GM03348 (cell line): ENCODE data around the gene PLPPR2.
A peak's percentile ranks its signal among the peaks of the same experiment; 100 is the strongest.
"Not testable (repeated sequence)": the region's sequence is repeated elsewhere in the genome, so short reads cannot be mapped to it uniquely, and the experiment has no call there.

Experiments used
- DNase-seq: peaks from one replicate; pipeline ENCODE4 v3.0.0; 2012; ENCODE audit warnings: low spot score

Gene PLPPR2

DNA sequence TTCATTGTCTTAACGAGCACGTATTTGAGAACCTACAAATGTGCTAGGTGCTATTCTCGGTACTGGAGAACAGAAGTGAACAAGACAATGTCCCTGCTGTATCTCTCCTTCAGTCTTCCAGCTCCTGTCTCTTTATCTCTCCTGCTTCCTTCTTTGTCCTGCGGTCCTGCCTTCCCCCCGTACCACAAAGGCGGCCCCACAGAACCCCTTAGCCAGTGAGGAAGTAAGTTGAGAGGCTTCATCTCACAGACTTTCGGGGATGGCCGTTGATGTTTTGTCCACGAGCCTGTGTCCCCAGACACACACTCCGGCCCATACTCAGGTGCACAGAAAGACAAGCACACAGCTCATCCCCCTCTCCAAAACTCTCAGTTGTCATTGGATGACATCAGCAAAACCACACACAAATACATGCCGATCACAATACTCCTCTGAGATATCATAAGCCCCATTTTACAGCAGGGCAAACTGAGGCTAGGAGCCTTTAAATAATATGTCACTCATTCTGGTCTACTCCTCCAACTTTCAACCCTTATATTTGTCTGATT, 18.7 kb downstream of the PLPPR2 start:
- no peak for DNase-seq

- peak; percentile 99 for DNase-seq
Measured at GRCh38 chr19:11374433-11375142, 19.4 kb downstream of the PLPPR2 start, which contains the start of gene SWSAP1. Gene SWSAP1, plus strand, starts transcription at chr19:11374666. Its CDS starts 15 bp downstream, at chr19:11374681.

DNA sequence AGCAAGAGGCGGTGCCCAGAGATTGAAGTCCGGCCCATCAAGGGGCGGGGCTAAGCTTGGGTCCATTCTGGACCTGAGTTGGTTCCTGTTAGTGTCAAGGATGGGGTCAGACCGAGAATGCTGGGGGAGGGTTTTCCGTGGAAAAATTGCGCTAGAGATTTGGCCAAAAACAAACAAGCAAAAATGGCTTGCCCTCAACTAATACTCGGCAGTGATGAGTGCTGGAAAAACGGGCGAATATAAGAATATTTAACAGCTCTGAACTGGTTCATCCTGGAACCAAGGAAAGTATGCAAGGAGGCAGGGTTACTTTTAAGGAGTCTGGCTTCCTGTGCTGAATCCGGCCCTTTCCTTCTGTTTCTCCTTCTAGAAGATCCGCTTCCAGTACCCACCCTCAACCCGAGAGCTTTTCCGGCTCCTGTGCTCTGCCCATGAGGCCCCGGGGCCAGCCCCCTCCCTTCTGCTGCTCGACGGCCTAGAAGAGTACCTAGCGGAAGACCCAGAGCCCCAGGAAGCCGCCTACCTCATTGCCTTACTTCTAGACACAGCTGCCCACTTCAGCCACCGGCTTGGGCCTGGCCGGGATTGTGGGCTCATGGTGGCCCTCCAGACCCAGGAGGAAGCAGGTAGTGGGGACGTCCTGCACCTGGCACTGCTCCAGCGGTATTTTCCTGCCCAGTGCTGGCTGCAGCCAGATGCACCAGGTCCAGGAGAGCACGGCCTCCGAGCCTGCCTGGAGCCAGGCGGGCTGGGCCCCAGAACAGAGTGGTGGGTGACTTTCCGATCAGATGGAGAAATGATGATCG, 20.1 kb downstream of the PLPPR2 start:
- no peak for DNase-seq

DNA sequence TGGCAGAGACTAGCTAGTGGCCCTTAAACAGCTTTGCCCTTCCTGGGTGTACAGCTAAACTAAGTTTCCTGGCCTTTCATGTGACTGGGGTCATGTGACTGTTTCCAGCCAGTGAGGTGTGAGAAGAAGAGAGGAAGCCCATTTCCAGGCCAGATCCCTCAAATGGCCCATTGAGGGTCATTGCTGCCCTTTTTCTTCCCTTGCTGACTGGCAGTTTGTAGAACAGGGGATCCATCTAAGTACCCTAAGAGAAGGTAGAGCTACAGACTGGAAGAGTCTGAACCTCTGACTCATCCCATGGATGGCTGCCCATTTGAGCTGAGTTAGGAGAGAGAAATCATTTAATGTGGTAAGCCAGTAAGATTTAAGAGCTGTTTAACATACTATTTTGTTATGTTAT, 22.0 kb downstream of the PLPPR2 start:
- peak; percentile 73 for DNase-seq

DNA sequence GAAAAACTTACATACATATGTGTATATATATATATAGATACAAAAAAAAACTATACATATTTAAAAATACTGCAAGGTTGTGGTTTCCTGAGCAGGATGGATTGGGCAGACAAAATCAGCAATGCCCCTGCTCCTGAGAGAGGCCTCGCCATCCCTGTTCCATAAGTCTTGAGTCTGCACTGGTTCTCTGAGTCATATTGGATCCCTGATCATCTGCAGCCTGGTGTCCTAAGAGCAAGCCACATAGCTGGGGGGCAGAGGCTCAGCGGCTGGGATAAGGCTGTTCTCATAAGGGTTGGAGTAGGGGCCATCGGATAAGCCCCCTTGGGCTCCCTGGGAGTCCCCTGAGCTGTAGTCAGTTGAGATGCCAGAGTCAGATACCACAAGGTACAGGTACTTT, 22.5 kb downstream of the PLPPR2 start:
- no peak for DNase-seq

GRCh38 chr19:11378319-11379189, 23.3 kb downstream of the PLPPR2 start:
- DNase-seq, result peak; percentile 77

DNA sequence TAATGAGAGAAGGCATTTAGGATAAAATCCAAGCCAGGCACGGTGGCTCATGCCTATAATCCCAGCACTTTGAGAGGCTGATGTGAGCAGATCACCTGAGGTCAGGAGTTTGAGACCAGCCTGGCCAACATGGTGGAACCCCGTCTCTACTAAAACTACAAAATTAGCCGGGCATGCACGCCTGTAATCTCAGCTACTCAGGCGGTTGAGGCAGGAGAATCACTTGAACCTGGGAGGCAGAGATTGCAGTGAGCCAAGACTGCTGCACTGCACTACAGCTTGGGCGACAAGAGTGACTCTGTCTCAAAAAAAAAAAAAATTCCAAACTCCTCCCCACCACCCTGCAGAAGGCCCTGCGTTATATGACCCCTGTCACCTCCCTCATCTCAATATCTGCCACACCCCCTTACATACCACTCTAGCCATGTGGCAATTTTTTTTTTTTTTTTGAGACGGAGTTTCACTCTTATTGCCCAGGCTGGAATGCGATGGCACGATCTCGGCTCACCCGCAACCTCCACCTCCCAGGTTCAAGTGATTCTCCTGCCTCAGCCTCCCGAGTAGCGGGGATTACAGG, 24.1 kb downstream of the PLPPR2 start:
- DNase-seq, result not testable (repeated sequence)

DNA sequence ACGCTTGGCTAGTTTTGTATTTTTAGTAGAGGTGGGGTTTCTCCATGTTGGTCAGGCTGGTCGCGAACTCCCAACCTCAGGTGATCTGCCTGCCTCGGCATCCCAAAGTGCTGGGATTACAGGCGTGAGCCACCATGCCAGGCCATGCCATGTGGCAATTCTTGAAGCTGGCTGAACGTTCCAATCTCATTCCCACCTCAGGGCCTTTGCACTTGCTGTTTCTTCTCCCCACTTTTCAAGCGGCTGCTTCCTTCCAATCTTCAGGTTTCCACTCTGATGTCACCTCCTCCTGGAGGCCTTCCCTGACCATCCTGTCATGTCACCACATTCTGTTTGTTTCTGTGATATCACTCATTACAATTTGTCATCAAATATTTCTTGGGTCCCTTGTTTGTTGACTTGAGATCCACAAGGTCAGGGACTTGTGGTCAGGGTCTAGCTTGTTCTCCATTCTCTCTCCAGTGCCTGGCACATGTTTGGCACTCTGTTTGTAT, 24.7 kb downstream of the PLPPR2 start:
- DNase-seq, result no peak

GRCh38 chr19:11380653-11381537, 25.7 kb downstream of the PLPPR2 start:
- peak; percentile 98 for DNase-seq

DNA sequence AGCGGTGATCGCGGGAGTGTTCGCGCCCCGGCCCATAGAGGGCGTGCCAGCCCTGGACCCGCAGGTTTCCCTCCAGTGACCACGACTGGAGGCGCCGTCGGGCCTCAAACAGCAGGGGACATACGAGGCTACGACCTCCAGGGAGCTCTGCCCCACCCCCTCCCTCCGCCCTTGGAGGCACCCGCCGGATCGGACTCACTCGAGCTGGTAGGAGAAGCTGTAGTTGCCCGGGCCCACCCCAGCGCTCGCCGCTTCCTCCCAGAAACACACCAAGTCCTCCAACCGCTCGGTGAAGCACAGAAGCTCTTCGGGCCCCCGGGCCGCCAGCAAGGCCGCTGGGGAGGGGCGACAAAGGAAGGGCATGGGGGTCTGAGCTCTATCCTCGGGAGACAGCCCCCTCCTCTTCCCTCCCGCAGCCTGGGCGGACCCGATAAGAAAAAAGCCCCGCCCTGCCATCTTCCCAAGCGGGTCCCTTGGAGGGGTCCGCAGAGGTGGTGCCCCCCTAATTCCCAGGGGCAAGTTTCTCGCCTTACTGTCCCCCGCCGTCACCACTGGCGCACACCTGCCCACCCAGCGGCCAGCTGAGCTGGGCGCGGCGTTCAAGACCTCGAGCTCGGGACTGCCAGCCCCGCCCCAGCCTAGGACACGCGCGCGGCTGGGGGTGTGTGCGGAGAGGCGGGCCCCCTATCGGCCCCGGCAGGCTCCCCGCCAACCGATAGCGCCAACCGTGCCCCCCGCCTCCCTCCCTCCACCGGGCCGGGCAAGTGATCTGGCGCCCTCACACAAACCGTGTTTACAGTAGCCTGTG, 27.9 kb downstream of the PLPPR2 start:
- DNase-seq, result peak; percentile 46

- no peak for DNase-seq
Measured at GRCh38 chr19:11383706-11384048, 28.4 kb downstream of the PLPPR2 start.

- no peak for DNase-seq
Measured at GRCh38 chr19:11384778-11385129, 29.5 kb downstream of the PLPPR2 start.

- DNase-seq, result no peak
Measured at GRCh38 chr19:11387162-11388034, 32.2 kb downstream of the PLPPR2 start.

DNA sequence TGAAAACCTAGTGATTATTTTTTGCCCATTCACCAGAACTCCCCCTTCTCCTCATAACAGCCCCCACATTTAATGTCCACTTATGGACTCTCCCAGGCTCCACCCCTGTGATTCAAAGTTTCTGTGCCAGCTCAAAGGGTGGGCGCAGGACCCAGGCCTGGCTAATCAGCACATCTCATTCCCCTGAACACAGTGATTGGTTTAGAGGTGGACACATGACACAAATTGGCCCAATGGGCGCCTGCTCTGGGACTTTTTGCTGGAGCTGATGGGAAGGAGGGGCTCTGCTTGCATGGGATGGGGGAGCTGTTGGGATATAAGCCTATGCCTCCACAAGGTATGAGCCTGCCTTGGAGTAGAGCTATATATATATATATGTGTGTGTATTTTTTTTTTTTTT, 35.1 kb downstream of the PLPPR2 start:
- no peak for DNase-seq

GRCh38 chr19:11390933-11391680, 35.9 kb downstream of the PLPPR2 start:
- no peak for DNase-seq

DNA sequence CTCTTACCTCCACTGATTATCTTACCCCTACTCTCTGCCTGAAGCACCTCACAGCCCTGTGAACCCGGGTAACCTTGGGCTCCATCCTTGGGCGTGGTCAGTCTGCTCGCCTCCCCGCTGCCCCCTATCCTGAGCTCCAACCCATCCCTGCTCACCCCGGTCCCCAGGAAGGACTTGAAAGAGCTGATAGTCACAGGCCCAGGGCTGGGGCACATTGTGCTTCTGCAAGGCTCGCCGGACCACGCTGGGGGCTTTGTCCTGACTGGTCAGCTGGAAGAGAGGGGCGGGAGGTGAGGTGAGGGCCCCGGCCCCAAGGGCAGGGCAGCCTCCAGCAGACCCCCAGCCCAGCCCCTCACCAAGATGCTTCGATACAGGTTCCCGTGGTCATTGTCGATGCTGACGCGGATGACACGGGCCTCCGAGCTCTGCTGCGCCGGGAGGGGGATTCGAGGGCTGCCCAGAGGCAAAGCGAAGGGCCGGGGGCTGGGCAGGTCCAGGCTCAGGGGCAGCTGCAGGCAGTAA, 41.9 kb downstream of the PLPPR2 start:
- DNase-seq, result no peak

DNA sequence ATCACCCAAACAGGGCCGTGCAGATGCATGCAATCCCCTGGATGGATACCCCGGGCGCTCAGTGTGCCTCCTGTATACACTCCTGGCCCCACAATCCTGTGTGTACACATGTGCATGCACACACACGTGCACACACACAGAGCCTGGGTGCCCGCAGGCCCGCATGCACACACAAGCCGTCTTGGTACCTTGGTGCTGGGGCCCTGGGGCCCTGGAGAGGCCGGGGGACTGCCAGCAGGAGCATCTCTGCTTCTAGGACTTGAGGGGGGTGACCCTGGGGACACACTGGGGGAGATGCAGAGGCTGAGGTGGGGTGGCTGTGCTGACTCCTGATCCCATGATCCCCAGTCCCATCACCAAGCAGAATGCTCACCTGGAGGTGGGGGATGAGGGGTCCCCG, 44.4 kb downstream of the PLPPR2 start:
- DNase-seq, result no peak

GRCh38 chr19:11400798-11401197, 45.6 kb downstream of the PLPPR2 start:
- DNase-seq, result no peak
